Stimulated activated CD4-positive, alpha-beta T cell treated with anti-CD3 and anti-CD28 coated beads, Interleukin-2, amount 100 ng/mL, for 24 hours (primary cell): ENCODE data around the gene BCDIN3D.
"Not testable (repeated sequence)": the region's sequence is repeated elsewhere in the genome, so short reads cannot be mapped to it uniquely, and the experiment has no call there.

Experiments
- DNase-seq, 2 donors: peaks; one replicate each; pipeline ENCODE4 v3.0.0-alpha.2; 2020

BCDIN3D gene, protein sequence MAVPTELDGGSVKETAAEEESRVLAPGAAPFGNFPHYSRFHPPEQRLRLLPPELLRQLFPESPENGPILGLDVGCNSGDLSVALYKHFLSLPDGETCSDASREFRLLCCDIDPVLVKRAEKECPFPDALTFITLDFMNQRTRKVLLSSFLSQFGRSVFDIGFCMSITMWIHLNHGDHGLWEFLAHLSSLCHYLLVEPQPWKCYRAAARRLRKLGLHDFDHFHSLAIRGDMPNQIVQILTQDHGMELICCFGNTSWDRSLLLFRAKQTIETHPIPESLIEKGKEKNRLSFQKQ

DNA sequence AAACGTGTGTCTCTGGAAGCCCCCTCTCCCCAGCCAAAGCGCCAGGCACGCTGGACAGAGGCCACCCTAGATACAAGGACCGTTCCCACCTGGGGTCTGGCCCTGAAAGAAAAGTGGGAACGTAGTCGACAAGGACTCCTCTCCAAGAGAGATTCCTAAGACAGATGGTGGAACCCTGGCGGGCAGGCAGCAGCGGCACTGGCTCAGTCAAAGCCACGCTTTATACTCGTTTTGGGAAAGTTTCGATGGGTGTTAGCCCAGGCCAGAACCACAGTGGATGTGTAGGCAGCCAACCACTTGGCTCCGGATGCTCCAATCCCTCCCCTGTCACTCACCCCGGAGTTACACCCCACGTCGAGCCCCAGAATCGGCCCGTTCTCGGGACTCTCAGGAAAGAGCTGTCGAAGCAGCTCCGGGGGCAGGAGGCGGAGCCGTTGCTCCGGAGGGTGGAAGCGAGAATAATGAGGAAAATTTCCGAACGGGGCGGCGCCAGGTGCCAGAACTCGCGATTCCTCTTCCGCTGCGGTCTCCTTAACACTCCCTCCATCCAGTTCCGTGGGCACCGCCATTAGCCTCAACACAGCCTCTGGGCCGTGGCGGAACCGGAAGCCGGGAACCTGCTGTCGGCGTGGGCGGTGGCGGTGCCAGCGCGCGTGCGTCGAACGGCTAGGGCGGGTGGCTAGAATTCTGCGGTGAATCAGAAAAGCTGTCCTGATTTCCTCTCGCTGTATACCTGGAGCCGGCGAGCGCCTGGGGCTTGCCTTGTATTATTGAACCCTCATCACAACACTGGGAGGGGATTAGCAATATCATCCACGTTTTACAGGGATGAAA lies at the start of gene BCDIN3D:
BCDIN3D (minus strand) TSS at position 588 of the 834 bp plus-strand sequence; CDS start at position 569, 19 bp downstream.
- DNase-seq, result peak; percentile 96 to 97

DNA sequence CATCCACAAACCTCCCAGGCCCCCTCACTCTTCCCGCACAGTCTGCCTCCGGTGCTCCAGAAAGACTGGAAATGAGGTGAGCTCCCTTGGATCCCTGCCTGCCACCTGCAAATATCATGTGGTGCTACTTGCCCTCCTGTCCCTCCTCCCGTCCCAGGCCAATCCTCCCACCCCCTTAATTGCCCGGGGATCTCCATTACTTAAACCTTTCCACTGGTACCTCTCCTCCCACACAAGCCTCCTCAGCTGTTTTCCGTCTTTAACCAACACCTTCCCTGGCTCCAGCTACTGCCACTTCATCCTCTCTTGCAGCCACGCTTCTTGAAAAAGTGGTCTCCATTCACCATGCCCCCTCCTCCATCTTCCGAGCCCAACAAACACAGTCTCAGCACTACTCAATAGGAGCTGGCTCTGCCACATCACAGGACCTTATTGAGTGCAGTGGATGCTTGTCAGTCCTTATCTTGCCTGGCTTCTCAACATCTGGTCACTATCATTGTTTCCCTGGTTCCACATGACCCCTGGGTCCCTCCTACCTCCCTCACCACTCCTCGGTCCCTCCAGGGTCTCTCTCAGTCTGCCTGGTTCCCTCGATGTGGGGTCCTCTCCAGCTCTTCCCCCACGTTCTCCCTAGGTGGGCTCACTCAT lies 49.3 kb upstream of the BCDIN3D start:
- DNase-seq, result no peak

GRCh38 chr12:49891476-49891875 lies 48.6 kb upstream of the BCDIN3D start:
- no peak for DNase-seq

GRCh38 chr12:49891012-49891411 lies 48.1 kb upstream of the BCDIN3D start:
- no peak for DNase-seq

DNA sequence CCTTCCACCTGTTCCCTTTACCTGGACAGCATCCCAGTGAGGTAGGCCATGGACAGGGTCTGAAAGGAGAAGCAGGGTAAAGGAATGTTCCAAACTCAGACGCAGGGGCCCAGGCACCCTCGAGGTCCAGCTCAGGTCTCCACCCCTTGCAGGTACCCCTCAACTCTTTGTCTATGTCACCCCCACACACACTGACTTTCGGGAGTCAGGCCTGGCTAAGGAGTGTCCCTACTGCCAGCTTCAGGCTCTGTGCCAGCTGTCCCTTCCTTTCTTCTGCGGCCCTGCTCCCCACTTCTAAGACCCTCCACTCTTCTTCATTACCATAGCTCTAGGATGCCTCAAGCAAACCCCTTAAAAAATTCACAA lies 47.2 kb upstream of the BCDIN3D start:
- no peak for DNase-seq

- DNase-seq, result no peak
Observed at GRCh38 chr12:49889361-49890095, 46.6 kb upstream of the BCDIN3D start.

DNA sequence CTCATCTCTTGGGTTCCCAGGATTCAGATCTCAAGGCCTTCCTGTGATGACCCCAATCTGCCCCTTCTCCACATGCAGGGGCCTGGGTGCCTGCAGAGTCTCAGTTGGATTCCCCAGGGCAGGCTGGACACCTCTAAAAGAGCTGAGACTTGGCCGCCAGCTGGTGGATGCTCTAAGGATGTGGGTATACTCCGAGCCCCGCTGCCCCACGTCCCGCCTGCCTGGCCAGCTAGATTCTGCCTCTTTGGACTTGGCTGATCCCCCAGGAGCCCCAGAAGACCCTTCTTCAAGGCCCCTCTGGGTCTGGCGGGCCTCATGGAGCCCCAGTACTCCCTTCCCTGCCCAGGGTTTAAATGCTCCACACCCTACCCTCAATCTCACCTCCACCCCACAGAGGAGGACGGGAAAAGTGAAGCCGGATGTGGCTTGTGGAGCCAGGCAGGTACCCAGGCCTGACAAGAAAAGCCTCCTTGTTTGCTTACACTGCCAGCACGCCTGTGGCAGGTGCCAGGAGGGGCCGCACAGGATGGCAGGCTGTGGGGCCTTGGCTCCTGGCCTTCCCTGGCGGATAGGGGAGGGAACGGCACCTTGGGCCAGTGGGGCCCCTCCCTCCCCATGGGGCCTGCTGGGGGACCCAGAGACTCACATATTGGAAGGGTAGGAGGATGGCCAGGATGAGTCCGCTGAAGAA lies 45.7 kb upstream of the BCDIN3D start:
- no peak for DNase-seq

DNA sequence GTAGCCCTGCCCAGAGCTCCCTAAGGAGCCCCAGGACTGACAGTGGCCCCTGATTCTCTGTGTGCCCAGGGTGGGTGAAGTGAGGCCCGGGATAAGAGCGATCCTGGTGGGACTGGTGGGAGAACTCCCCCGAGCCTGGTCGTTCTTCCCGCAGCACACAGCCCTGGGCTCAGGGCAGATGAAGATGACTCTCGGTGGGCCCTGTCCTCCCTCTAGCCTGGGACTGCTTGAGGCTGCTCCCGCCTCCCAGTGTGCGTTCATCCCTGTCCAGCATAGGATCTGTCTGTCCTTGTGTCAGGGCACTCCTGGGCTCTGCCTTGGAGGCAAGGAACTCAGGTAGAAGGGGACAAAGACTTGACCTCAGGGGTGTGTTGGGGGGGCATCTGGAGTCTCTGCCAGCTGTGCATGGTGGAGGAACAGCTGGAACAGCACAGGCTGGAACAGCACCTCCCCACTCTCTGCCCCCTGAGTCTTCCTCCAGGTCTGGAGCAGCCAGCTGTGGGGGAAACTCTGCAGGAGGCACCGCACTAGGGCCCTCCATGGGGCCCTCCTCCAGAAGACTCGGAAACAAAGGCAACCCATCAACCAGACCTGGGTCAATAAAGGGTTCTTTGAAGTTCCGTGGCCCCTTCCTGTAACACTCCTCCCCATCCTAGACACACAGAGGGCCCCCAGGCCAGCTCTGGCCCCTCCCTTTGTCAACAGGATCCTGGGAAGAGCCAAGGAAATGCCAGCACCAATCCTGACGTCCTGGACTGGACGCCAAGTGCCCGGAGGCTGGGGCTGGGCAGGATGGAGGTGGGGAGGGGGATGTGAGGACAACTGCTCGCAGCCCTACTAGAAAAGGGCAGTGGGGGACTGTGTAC lies 44.9 kb upstream of the BCDIN3D start:
- DNase-seq, result no peak

DNA sequence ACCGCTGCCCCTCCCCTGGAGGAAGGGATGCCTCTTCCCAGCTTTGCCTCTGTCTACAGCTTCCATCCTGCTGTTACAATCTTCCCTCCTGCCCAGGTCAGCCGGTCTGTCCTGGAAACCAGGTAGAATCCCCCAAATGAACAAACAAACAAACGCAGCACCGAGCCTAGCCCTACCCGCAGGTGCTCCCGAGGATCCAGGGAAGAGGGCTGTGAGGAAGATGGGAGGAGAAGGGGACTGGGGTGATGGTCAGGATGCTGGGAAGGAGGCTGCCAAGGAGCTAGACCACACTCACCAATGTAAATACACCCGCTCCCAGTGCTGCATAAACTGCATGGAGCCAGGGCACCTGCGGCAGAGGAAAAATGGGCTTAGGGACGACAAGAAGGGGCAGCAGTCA lies 44.2 kb upstream of the BCDIN3D start:
- DNase-seq, result no peak

DNA sequence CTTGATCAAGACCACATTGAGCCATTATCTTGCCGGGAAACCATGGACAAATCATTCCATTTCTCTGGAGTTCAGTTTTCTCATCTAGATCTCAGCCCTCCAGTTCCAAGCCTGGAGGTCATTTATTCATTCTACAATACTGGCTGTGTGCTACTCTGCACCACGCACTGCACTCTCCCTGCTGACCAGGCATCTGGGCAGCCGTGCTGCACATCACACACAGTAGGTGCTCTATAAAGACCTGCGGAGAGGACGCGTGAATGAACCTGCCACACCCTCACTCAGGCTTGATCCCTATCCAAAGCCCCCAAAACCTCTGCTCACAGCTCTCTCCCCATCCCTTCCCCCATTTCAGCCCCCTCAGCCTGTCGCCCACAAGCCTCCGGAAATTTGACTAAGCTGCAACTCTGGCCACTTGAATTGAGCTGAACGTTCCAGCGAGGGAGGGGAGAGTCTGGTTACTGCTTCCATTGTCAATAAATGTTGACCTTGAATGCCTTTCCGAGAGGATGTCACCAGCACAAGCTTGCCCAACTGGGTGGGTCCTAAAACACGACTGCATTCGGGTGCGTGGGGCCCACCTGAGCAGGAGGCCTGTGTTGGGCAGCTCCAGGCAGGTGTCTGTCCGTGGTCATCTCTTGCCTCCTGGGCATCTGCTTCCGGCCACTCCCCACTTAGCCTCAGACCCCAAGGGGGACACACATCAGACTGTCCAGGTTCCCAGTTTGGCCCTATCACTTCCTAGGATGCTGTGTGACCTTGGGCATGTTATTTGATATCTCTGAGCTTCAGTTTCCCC lies 43.0 kb upstream of the BCDIN3D start:
- DNase-seq, result no peak

DNA sequence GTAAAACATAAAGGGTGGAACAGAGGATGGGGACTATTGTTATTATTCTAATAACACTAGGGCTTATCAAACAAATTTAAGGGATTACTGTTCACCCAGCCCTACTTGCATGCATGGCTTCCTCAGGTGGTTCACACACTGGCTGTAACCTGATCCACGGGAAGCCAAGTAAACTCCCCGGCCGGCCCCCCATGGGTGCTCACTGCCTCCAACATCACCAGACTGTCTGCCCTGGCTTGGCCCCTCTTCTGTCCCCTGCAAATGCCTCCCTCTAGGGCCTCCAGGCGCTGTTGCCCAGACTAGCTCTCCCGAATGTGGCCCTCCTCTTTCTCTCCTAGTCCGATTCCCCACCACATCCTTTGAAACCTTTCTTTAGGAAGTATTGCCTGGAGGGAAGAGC lies 42.2 kb upstream of the BCDIN3D start:
- DNase-seq, result no peak

GRCh38 chr12:49882851-49883464 lies 40.1 kb upstream of the BCDIN3D start:
- no peak for DNase-seq

GRCh38 chr12:49882248-49882850 lies 39.4 kb upstream of the BCDIN3D start:
- DNase-seq, result no peak

GRCh38 chr12:49881415-49882247 lies 38.7 kb upstream of the BCDIN3D start:
- DNase-seq, result no peak

- DNase-seq, result no peak
Observed at GRCh38 chr12:49880756-49881414, 38.0 kb upstream of the BCDIN3D start.

- DNase-seq, result not testable (repeated sequence)
Observed at GRCh38 chr12:49879065-49879464, 36.2 kb upstream of the BCDIN3D start.

- DNase-seq, result no peak
Observed at GRCh38 chr12:49878021-49878420, 35.1 kb upstream of the BCDIN3D start.

GRCh38 chr12:49877066-49877465 lies 34.2 kb upstream of the BCDIN3D start:
- DNase-seq, result no peak
